Hindlimb muscle (tissue), 1 donor: ENCODE measurements around the gene IKZF1. TPM values are rescaled to one million over a fixed set of nuclear protein-coding genes. Genes with fewer than 3 reads are reported as not detected.

Experiments
- DNase-seq: peaks from one replicate; pipeline ENCODE4 v3.0.0-alpha.2; 2013
- polyA plus RNA-seq: library from polyadenylated mRNA; unstranded; fragments of 120-200 nt; gene quantifications from one replicate; pipeline ENCODE4 v1.2.1, GENCODE V29; 2013; ENCODE audit not compliant: insufficient read length

Gene IKZF1
- polyA plus RNA-seq = 3.2 TPM

- peak; percentile 38 for DNase-seq
Measured at GRCh38 chr7:50304129-50304910, at the start of gene IKZF1. IKZF1 (plus strand) TSS chr7:50304716; CDS start chr7:50319062, 14,346 bp downstream.

DNA sequence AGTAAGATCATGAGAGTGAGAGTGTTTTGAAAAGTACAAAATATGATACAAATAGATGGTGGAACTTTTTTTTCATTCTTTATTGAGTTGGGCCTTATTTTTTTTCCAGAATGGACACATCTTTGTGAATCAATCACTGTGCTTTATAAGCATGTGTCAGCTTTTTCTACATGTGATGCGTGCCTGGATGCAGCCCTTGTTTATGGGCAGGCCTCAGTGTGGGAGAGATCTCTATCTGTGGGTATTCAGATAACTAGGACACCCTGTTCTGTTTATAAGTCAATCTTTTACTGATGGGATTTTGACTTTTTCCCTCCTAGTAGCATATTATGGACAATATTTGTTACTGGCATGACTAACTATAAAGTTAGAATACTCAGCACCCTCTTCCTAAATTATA lies 42.9 kb upstream of the IKZF1 start:
- no peak for DNase-seq

DNA sequence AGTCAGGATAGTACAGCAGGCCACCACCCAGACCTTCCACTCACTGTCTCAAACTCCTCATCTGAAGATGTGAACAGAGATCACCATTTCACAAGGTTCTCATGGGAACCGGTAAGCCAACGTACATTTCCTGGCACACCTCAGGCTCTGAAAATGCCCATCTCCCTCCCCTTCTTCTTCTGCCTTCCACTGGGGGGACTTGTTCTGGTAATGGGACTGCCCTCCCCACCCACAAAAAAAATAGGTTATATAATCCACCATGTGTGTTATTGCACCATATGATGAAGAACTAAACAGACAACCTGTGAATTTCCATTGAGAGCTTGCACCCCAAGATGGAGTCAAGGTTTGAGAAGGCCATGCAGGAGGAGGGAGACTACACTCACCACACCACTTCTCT lies 42.1 kb upstream of the IKZF1 start:
- no peak for DNase-seq

GRCh38 chr7:50262916-50263690 lies 41.4 kb upstream of the IKZF1 start:
- no peak for DNase-seq

DNA sequence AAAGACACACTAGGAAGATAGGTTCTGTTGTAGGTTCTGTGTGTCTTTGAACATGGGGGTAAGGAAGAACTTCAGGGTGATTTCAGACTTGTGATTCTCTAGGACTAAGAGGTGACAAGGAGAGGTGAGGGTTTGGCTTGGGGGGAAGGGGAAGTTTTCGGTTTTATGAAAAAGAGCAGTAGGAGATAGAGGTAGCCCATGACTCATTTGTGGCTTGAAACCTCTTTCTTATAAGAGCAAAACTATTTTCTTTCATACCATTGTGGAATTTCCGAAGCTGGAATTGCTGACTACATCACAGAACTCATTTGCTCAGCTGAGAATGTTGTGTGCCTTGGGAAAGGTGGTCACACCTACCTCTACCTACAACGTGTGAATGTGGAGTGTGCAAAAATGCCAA lies 39.6 kb upstream of the IKZF1 start:
- no peak for DNase-seq

DNA sequence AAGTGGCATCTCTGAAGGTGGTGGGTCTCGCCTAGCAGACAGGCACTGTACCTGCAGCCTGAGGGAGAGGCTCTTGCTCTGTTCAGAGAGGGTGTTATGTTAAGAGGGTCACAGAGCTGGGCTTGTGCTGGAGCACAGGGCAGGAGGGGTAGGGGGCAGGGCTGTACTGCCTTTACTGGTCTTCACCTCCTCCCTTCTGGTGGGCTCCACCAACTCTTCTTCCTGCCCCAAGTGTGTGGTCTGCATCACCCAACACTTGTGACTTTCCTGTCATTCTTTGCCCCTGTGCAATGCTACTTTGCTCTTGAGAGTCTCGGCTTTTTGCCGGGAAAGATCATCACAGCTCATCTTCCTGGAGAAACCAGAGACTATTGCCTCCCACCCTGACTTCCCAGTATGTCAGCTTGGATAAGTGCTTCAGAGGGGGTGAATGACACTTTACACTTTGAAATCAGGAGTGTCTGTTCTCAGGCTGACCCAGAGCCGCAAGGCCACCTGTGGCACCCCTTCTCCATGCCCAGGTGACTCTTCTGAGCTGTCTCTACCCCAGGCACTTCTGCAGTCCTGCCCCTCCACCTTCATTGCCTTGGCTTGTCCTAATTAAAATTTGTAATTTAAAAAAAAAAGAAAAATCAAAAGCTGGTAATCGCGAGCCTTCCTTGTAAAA lies 38.4 kb upstream of the IKZF1 start:
- no peak for DNase-seq

- no peak for DNase-seq
Measured at GRCh38 chr7:50266635-50267386, 37.7 kb upstream of the IKZF1 start.

DNA sequence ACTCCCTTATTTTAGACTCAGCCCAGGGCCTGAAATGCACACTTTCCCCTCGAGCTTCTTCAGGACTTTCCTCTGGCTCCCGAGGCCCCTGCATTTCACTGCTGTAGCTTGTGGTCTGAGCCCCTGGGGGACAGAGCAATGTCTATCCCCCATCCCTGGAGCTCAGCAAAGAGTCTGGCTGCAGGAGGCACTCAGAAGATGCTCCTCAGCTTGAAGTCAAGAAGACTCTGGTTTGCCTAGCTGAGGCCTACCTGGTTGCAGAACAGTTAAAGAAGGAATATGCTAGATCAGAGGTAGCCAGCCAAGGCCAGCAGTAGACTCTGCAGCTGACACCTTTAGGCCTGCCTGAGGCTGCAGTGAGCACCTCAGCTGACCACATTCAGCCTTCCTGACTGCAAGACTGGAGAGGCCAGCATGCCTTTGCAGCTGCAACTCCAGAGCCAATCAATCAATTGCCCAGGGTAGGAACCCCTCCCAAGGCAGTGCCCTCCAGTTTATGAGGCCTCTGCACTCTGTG lies 36.9 kb upstream of the IKZF1 start:
- no peak for DNase-seq

- DNase-seq = no peak
Measured at GRCh38 chr7:50268223-50268622, 36.3 kb upstream of the IKZF1 start.

DNA sequence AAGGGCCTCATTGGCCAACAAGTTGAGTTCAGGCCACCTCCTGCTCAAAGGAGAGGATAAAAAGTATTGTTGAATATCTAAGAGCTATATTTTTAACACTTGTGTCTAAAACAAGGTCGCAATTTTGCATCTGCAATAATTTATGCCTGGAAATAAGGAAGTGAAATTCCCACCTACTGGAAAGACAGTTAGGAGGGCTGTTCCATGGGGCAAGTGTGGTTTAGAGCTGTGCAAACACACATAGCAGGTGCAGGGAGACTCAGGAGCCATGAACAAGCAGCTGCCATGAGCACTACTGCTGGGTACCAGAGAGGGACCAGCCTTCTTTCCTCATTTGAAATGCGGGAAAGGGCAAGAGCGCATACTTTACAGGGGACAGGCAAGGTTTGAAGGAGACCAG lies 35.5 kb upstream of the IKZF1 start:
- DNase-seq = no peak

DNA sequence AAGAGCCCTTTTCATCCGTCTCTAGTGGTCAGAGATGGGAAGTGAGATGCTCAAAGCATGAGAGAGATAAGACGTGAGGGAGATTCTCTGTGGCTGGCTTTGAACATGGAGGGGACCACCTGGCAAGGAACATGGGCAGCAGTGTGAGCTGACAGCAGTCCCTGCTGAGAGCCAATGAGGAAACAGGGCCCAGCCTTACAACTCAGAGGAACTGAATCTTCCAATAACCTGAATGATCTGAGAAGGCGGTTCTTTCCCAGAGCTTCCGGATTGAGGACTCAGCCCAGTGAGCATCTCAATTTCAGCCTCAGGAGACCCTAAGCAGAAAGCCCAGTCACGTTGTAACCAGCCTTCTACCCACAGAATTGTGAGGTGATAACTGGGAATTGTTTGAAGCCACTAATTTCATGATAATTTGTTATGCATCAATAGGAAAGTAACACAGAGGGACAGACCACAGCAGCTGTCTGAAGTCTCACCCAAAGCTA lies 33.9 kb upstream of the IKZF1 start:
- DNase-seq = no peak

DNA sequence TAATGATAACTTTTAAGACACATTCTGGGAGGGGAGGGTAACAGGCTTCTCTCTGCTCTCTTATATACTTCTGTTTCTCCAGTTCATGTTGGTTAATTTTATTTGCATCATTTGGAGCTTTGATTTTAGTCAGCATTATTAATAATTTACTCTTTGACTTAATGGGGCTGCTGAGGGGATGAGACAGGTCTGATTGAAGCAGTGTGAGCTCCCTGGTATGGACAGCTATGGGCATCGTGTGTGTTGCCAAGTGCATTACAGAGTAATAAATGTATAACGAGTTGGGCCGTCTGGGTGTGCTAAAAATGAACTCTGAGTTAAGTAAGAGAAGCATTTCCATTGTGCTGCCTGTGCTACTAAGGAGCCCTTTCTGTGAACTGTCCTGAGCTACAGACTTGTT lies 31.7 kb upstream of the IKZF1 start:
- DNase-seq = no peak

- DNase-seq = no peak
Measured at GRCh38 chr7:50273301-50273700, 31.2 kb upstream of the IKZF1 start.

GRCh38 chr7:50273870-50274269 lies 30.6 kb upstream of the IKZF1 start:
- no peak for DNase-seq

- no peak for DNase-seq
Measured at GRCh38 chr7:50274361-50274760, 30.2 kb upstream of the IKZF1 start.

DNA sequence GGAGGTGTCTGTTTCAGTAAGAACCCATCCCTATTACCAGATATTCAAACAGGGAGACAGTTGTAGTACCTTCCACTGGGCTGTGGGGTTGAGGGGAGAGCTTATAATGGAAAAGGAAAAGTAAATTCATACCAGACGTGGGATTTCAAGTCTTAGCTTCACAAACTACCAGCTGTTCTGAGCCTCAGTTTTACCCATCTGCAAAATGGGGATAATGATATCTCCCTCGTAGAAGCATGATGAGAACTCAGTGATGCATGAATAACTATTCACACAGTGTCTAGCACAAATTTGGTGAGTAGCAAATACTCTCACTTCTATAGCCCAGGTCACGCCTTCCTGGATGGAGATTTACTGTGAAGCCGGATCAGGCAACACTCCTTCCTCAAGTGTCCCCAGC lies 29.1 kb upstream of the IKZF1 start:
- DNase-seq = no peak

DNA sequence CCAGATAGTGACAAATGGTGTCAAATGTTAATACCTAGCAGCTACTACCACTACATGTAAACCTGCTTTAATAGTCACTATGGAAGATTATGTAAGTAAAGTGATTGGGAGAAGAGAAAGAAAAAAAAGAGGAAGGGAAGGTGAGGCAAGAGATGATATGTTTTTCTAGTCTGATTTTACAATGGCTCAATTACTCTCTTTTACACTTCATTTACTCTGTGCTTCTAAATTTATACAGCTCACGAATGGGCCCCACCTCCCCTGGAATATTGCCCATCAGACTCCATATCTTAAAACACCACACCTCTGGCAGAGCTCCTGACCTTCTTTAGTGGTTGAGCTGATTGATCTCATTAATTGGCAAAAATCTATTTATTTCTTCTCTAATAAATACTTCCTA lies 28.0 kb upstream of the IKZF1 start:
- no peak for DNase-seq

DNA sequence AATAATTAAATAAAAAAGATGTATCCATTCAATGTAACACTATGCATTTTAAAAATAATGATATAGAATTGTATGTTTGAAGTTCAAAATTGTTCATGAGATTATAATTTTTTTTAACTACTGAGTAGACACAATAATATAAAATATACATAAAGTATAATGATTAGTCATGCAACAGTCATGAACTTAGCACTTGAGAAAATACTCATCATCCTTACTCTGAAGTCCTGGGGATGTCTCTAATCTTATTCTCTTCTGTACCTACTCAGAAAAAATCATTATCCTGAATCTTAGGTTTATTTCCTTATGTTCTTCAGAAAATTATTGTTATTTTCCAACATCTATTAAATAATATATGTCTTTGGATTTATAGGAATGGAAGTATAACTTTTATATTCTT lies 26.4 kb upstream of the IKZF1 start:
- DNase-seq = no peak

DNA sequence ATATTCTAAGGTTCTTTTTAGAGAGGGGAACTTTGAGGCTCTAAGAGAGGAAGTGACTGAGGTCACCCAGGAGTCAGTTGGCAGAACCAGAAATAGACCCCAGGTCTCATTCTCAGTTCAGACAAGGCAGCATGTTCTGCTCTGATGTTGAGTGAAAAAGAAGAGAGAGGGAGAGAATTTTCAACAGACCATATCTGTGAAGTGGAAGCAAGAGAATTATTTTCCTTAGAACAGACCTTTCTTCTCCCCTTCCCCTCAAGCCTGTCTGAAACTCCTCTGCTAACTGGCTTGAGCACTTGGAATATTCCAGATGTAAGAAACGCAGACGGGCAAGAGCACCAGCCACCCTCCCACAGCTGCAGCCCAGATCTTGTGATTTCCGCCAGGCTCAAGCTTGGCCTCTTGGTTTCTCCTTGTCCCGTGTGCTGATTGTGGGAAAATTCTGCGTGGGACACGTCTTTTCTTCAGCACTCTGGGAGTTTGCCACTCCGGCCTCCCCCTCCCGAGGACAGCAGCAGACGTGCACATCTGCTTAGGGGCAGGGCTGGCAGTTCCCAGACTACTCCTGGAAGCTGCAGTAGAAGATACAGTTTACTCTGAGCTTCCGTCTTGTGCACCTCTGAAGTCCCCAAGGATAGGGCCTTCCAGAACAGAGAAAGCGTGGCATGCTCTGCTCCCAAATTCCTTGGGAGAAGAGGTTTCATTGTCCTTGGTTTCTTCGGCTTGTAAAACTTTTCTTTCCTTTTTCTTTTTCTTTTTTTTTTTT lies 22.7 kb upstream of the IKZF1 start:
- DNase-seq = no peak

- DNase-seq = no peak
Measured at GRCh38 chr7:50282813-50283605, 21.5 kb upstream of the IKZF1 start.

GRCh38 chr7:50283731-50284130 lies 20.8 kb upstream of the IKZF1 start:
- no peak for DNase-seq
